Liver (tissue), 9 donors: ENCODE data around the gene AK5. TPM values are rescaled to one million over a fixed set of nuclear protein-coding genes. Genes with fewer than 3 reads are reported as not detected.

Experiments used
- DNase-seq: peaks from one replicate; pipeline ENCODE4 v3.0.0-alpha.2; 2017; ENCODE audit warnings: low spot score
- H3K27ac ChIP-seq, 2 donors: one replicate each; pipeline ENCODE4 v1.7.0; 2013; ENCODE audit warnings: inconsistent platforms in 2 of 2, low read length in 2 of 2, control low read depth in 1 of 2, low read depth in 1 of 2, mild to moderate bottlenecking in 1 of 2
- H3K27me3 ChIP-seq, 4 donors: one replicate each; pipeline versions ENCODE4 v1.6.1 to v1.7.0; 2013; ENCODE audit warnings: low read length in 3 of 4, inconsistent platforms in 1 of 4, mild to moderate bottlenecking in 1 of 4, moderate library complexity in 1 of 4; ENCODE audit not compliant: control insufficient read depth in 4 of 4, insufficient read depth in 4 of 4
- H3K36me3 ChIP-seq, 4 donors: one replicate each; pipeline versions ENCODE4 v1.6.1 to v1.7.0; 2013; ENCODE audit warnings: low read length in 3 of 4, mild to moderate bottlenecking in 3 of 4, low read depth in 1 of 4, moderate library complexity in 1 of 4; ENCODE audit not compliant: control insufficient read depth in 4 of 4, insufficient read depth in 3 of 4
- H3K4me1 ChIP-seq, 4 donors: one replicate each; pipeline versions ENCODE4 v1.6.1 to v1.7.0; 2013; ENCODE audit warnings: low read length in 3 of 4, mild to moderate bottlenecking in 3 of 4, moderate library complexity in 1 of 4; ENCODE audit not compliant: control insufficient read depth in 4 of 4, insufficient read depth in 4 of 4
- H3K4me3 ChIP-seq, 3 donors: one replicate each; pipeline versions ENCODE4 v1.6.1 to v1.7.0; 2013; ENCODE audit warnings: low read length in 3 of 3, control low read depth in 1 of 3, low read depth in 1 of 3, mild to moderate bottlenecking in 1 of 3
- H3K9ac ChIP-seq, 2 donors: one replicate each; pipeline ENCODE4 v1.7.0; 2013; ENCODE audit warnings: low read length in 2 of 2, mild to moderate bottlenecking in 2 of 2, moderate library complexity in 2 of 2, control low read depth in 1 of 2, low read depth in 1 of 2
- H3K9me3 ChIP-seq, 4 donors: one replicate each; pipeline versions ENCODE4 v1.6.1 to v1.7.0; 2013; ENCODE audit warnings: low read length in 3 of 4; ENCODE audit not compliant: control insufficient read depth in 4 of 4
- ATF3 ChIP-seq: IDR thresholded peaks from 2 replicates; pipeline ENCODE4 v1.6.1; 2016; ENCODE audit warnings: antibody characterized with exemption
- FOXA1 ChIP-seq: IDR thresholded peaks from 2 replicates; pipeline ENCODE4 v1.6.1; 2016; ENCODE audit warnings: antibody characterized with exemption
- FOXA2 ChIP-seq: IDR thresholded peaks from 2 replicates; pipeline ENCODE4 v1.6.1; 2016; ENCODE audit warnings: antibody characterized with exemption
- GABPA ChIP-seq, 2 donors: IDR thresholded peaks in 1 of 2; conservative IDR thresholded peaks in 1 of 2; 2 replicates each; pipeline ENCODE4 v1.6.1; 2016; ENCODE audit warnings: antibody characterized with exemption in 2 of 2, mild to moderate bottlenecking in 1 of 2, moderate library complexity in 1 of 2
- HNF4A ChIP-seq, 2 donors: conservative IDR thresholded peaks; 2 replicates each; pipeline ENCODE4 v1.6.1; 2016; ENCODE audit warnings: antibody characterized with exemption in 2 of 2, mild to moderate bottlenecking in 2 of 2
- HNF4G ChIP-seq: IDR thresholded peaks from 2 replicates; pipeline ENCODE4 v1.6.1; 2016; ENCODE audit warnings: antibody characterized with exemption
- JUND ChIP-seq, 2 donors: IDR thresholded peaks; 2 replicates each; pipeline ENCODE4 v1.6.1; 2016; ENCODE audit warnings: antibody characterized with exemption in 2 of 2
- MAX ChIP-seq: IDR thresholded peaks from 2 replicates; pipeline ENCODE4 v1.6.1; 2016; ENCODE audit warnings: antibody characterized with exemption
- NR2F2 ChIP-seq: IDR thresholded peaks from 2 replicates; pipeline ENCODE4 v1.6.1; 2016; ENCODE audit warnings: antibody characterized with exemption
- RAD21 ChIP-seq, 2 donors: IDR thresholded peaks; 2 replicates each; pipeline ENCODE4 v1.6.1; 2016; ENCODE audit warnings: antibody characterized with exemption in 2 of 2, mild to moderate bottlenecking in 2 of 2
- RXRA ChIP-seq, 2 donors: IDR thresholded peaks; 2 replicates each; pipeline ENCODE4 v1.6.1; 2017 to 2018; ENCODE audit warnings: antibody characterized with exemption in 2 of 2, mild to moderate bottlenecking in 1 of 2
- SP1 ChIP-seq: IDR thresholded peaks from 2 replicates; pipeline ENCODE4 v1.6.1; 2018; ENCODE audit warnings: antibody characterized with exemption, mild to moderate bottlenecking
- TAF1 ChIP-seq: conservative IDR thresholded peaks from 2 replicates; pipeline ENCODE4 v1.6.1; 2016; ENCODE audit warnings: antibody characterized with exemption, mild to moderate bottlenecking
- ZBTB33 ChIP-seq: IDR thresholded peaks from 2 replicates; pipeline ENCODE4 v1.6.1; 2016; ENCODE audit warnings: antibody characterized with exemption
- WGBS: extraction: QIAGEN DNeasy Blood & Tissue Kit; methylation state at CpG from one replicate; pipeline ENCODE4 v1.1.7; 2013; 5-methylcytosine and 5-hydroxymethylcytosine counted together
- polyA plus RNA-seq, 2 donors: library from polyadenylated mRNA; stranded (reverse) in 1 of 2; unstranded in 1 of 2; fragments of 200-250 nt in 1 of 2; fragments of >200 nt in 1 of 2; fragmentation: Nextera tagmentation in 1 of 2; extraction: Ambion mirVana in 1 of 2; gene quantifications; one replicate each; pipeline versions ENCODE4 v1.2.1 to v1.2.3, GENCODE V29; 2013 to 2015
- total RNA-seq, 2 donors: library from RNA; depleted of rRNA; stranded (reverse); fragments of >200 nt; gene quantifications; one replicate each; pipeline ENCODE4 v1.2.3, GENCODE V29; 2014
- donor health status: healthy.
- donor health status: healthy.
- donor health status: healthy.
- donor health status: healthy.
- donor health status: healthy.

AK5 gene
- total and polyA plus RNA-seq, 4 donors = 0.12 to 0.33 (median 0.23) TPM

- TF ChIP-seq HNF4G (no peak), RAD21 (IDR thresholded peaks at IDR 0.05) (no peak)
Observed at GRCh38 chr1:77421504-77422233, 139.8 kb downstream of the AK5 start (continued).

GRCh38 chr1:77424236-77424635 lies 142.4 kb downstream of the AK5 start:
- H3K9ac ChIP-seq = no peak overlapping the region
- H3K9me3 ChIP-seq = peaks cover 0 to 5% (median 1%) of the 10 kb centered on the region in 4 donors
- H3K36me3 ChIP-seq = no peaks in the 10 kb centered on the region
- H3K27me3 ChIP-seq = no peaks in the 10 kb centered on the region
- no peaks in the 10 kb centered on the region for H3K4me1 ChIP-seq
- TF ChIP-seq NR2F2 = no peak
- TF ChIP-seq HNF4A (conservative IDR thresholded peaks at IDR 0.05) = no peak
- no peak for TF ChIP-seq RXRA (IDR thresholded peaks at IDR 0.05)
- TF ChIP-seq SP1 = no peak
- no peak for TF ChIP-seq MAX
- no peak for TF ChIP-seq ZBTB33
- TF ChIP-seq RAD21 (IDR thresholded peaks at IDR 0.05) = no peak
- TF ChIP-seq FOXA2 = no peak
- no peak overlapping the region for H3K4me3 ChIP-seq
- no peak overlapping the region for H3K27ac ChIP-seq
- no peak for DNase-seq

GRCh38 chr1:77428068-77428467 lies 146.2 kb downstream of the AK5 start:
- DNase-seq = no peak
- Histone ChIP-seq H3K4me3 (no peak overlapping the region), H3K9ac (no peak overlapping the region), H3K36me3 (no peaks in the 10 kb centered on the region), H3K9me3 (peaks cover 0 to 5% (median 1%) of the 10 kb centered on the region in 4 donors), H3K27me3 (no peaks in the 10 kb centered on the region), H3K4me1 (no peaks in the 10 kb centered on the region), H3K27ac (no peak overlapping the region)
- 80% methylated on average over 1 of the region's 1 CpG for WGBS
- no peak for TF ChIP-seq FOXA1
- no peak for TF ChIP-seq MAX
- TF ChIP-seq ATF3 = no peak
- no peak for TF ChIP-seq NR2F2
- TF ChIP-seq FOXA2 = no peak
- no peak for TF ChIP-seq ZBTB33
- TF ChIP-seq SP1 = no peak
- TF ChIP-seq GABPA (IDR thresholded peaks at IDR 0.05 in 1 of 2, conservative IDR thresholded peaks at IDR 0.05 in 1 of 2) = no peak
- TF ChIP-seq RXRA (IDR thresholded peaks at IDR 0.05) = no peak
- TF ChIP-seq JUND (IDR thresholded peaks at IDR 0.05) = no peak
- TF ChIP-seq TAF1 = no peak
